Spleen (tissue), 11 donors: ENCODE data around the gene POLR2A. TPM values are rescaled to one million over a fixed set of nuclear protein-coding genes. Genes with fewer than 3 reads are reported as not detected.
A peak's percentile ranks its signal among the peaks of the same experiment; 100 is the strongest.

Experiments used
- DNase-seq: peaks from one replicate; pipeline ENCODE4 v3.0.0-alpha.2; 2020
- H3K27ac ChIP-seq, 8 donors: fragments of 200-600 bp; sonication (generic) in 7 of 8; 1 replicate in 4 of 8; 2 replicates in 4 of 8; pipeline versions ENCODE4 v1.5.0 to v1.8.0; 2016 to 2021; ENCODE audit warnings: inconsistent platforms in 4 of 8, mild to moderate bottlenecking in 4 of 8, moderate library complexity in 1 of 8
- H3K27me3 ChIP-seq, 7 donors: fragments of 200-600 bp; sonication (generic) in 6 of 7; replicated peaks in 1 of 7; 1 replicate in 4 of 7; 2 replicates in 3 of 7; pipeline versions ENCODE4 v1.5.0 to v1.8.0; 2016 to 2021; ENCODE audit warnings: inconsistent platforms in 3 of 7, mild to moderate bottlenecking in 1 of 7
- H3K36me3 ChIP-seq, 6 donors: fragments of 200-600 bp; sonication (generic) in 5 of 6; 1 replicate in 4 of 6; 2 replicates in 2 of 6; pipeline versions ENCODE4 v1.5.0 to v1.8.0; 2016 to 2021; ENCODE audit warnings: inconsistent platforms in 2 of 6
- H3K4me1 ChIP-seq, 6 donors: fragments of 200-600 bp; sonication (generic) in 5 of 6; 1 replicate in 3 of 6; 2 replicates in 3 of 6; pipeline versions ENCODE4 v1.5.0 to v1.8.0; 2016 to 2021; ENCODE audit warnings: inconsistent platforms in 3 of 6
- H3K4me3 ChIP-seq, 8 donors: fragments of 200-600 bp; sonication (generic) in 7 of 8; 1 replicate in 4 of 8; 2 replicates in 4 of 8; pipeline versions ENCODE4 v1.5.0 to v1.8.0; 2016 to 2021; ENCODE audit warnings: inconsistent platforms in 4 of 8, mild to moderate bottlenecking in 4 of 8, moderate library complexity in 2 of 8
- H3K9me3 ChIP-seq, 8 donors: fragments of 200-600 bp; sonication (generic) in 7 of 8; 1 replicate in 4 of 8; 2 replicates in 4 of 8; pipeline versions ENCODE4 v1.5.0 to v1.8.0; 2016 to 2021; ENCODE audit warnings: inconsistent platforms in 4 of 8
- POLR2A ChIP-seq, 3 donors: fragments of 450-650 bp; IDR thresholded peaks; one replicate each; pipeline ENCODE4 v1.5.1; 2017; ENCODE audit warnings: antibody characterized with exemption in 3 of 3, mild to moderate bottlenecking in 1 of 3
- POLR2AphosphoS5 ChIP-seq, 3 donors: sonication (generic); formaldehyde crosslinking; IDR thresholded peaks; one replicate each; pipeline ENCODE4 v1.5.1; 2017; ENCODE audit warnings: antibody characterized with exemption in 3 of 3
- WGBS, 5 donors: extraction: QIAGEN DNeasy Blood & Tissue Kit in 3 of 5; methylation state at CpG; one replicate each; pipeline versions ENCODE4 v1.1.5 to v1.1.7; 2013 to 2018; 5-methylcytosine and 5-hydroxymethylcytosine counted together
- intact Hi-C: fragments of 100-400 bp; cut with DNase I; formaldehyde crosslinking; loops from one replicate; pipeline ENCODE4 v1.15.0; 2023; ENCODE audit warnings: low total_unique reads
- polyA plus RNA-seq, 3 donors: library from polyadenylated mRNA; stranded (reverse); fragments of 200-250 nt; gene quantifications; one replicate each; pipeline ENCODE4 v1.2.1, GENCODE V29; 2013
- total RNA-seq, 7 donors: library from RNA; depleted of rRNA in 3 of 7; stranded (reverse); fragments of >200 nt in 3 of 7; fragmentation: NEBNext Ultra II Directional in 4 of 7; extraction: Animal tissue kit (Norgen Biotek cat#: 25700) in 4 of 7; gene quantifications; one replicate each; pipeline versions ENCODE4 v1.1.0 to v1.2.1, GENCODE V29; 2016 to 2021
- TF ChIP-seq, protein P1 (sequence below), 11 experiments: fragments of 200-600 bp in 7 of 11; fragments of 450-650 bp in 4 of 11; sonication (generic) in 4 of 11; IDR thresholded peaks in 8 of 11; conservative IDR thresholded peaks in 3 of 11; 1 replicate in 7 of 11; 2 replicates in 4 of 11; pipeline versions ENCODE4 v1.4.0 to v1.8.0; 2016 to 2021; ENCODE audit warnings: antibody characterized with exemption in 11 of 11, inconsistent platforms in 4 of 11, mild to moderate bottlenecking in 1 of 11
- donor health status: healthy with polysubstance abuse.
- donor health status: DM: no; HTN: no; CAD: no; lungs with moderate emphysema.
- donor health status: DM: no; HTN: no; CAD: no.
- donor health status: Bipolar disorder and iron deficiency.
- donor health status: healthy.
- donor health status: DM: no; HTN: no; CAD: no.
- donor health status: DM: yes; HTN: yes; CAD: no.

Gene POLR2A
- total and polyA plus RNA-seq, 10 donors = 8.2 to 196 (median 141) TPM

GRCh38 chr17:7497228-7497627, 13.1 kb downstream of the POLR2A start:
- H3K4me1 ChIP-seq = peaks cover 0 to 45% (median 24%) of the 10 kb centered on the region in 6 donors
- H3K27me3 ChIP-seq = no peaks in the 10 kb centered on the region
- no peaks in the 10 kb centered on the region for H3K9me3 ChIP-seq
- H3K27ac ChIP-seq = peak overlapping the region in 5 of 8 donors; percentile 20 to 75 (median 68)
- DNase-seq = no peak
- TF ChIP-seq POLR2AphosphoS5 (IDR thresholded peaks at IDR 0.05) = peak; percentile 50 to 60 (median 58)
- TF ChIP-seq, protein P1, sequence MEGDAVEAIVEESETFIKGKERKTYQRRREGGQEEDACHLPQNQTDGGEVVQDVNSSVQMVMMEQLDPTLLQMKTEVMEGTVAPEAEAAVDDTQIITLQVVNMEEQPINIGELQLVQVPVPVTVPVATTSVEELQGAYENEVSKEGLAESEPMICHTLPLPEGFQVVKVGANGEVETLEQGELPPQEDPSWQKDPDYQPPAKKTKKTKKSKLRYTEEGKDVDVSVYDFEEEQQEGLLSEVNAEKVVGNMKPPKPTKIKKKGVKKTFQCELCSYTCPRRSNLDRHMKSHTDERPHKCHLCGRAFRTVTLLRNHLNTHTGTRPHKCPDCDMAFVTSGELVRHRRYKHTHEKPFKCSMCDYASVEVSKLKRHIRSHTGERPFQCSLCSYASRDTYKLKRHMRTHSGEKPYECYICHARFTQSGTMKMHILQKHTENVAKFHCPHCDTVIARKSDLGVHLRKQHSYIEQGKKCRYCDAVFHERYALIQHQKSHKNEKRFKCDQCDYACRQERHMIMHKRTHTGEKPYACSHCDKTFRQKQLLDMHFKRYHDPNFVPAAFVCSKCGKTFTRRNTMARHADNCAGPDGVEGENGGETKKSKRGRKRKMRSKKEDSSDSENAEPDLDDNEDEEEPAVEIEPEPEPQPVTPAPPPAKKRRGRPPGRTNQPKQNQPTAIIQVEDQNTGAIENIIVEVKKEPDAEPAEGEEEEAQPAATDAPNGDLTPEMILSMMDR (IDR thresholded peaks at IDR 0.05 in 8 of 11, conservative IDR thresholded peaks at IDR 0.05 in 3 of 11) = no peak
- H3K36me3 ChIP-seq = peaks cover 9 to 97% (median 68%) of the 10 kb centered on the region in 6 donors
- WGBS, 5 donors = 74 to 81% (median 79%) methylated on average over 8 to 10 of the region's 10 CpGs
- peak overlapping the region in 1 of 8 donors; percentile 9 for H3K4me3 ChIP-seq
- intact Hi-C loops = no loop called here

DNA sequence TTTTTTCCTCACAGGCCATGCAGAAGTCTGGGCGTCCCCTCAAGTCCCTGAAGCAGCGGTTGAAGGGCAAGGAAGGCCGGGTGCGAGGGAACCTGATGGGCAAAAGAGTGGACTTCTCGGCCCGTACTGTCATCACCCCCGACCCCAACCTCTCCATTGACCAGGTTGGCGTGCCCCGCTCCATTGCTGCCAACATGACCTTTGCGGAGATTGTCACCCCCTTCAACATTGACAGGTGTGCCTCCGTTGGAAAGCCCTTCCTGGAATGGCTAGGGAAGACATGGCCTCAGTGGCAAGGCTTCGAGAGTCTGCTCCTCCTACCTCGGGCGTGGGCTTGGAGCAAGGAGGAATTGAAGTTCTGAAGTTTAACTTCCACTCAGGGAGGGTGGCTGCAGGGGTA, 13.5 kb downstream of the POLR2A start:
- TF ChIP-seq POLR2A (IDR thresholded peaks at IDR 0.05) (no peak), POLR2AphosphoS5 (IDR thresholded peaks at IDR 0.05) (no peak)
- TF ChIP-seq, protein P1 (IDR thresholded peaks at IDR 0.05 in 8 of 11, conservative IDR thresholded peaks at IDR 0.05 in 3 of 11) = no peak
- no peak for DNase-seq
- Histone ChIP-seq H3K4me1 (peaks cover 0 to 41% (median 21%) of the 10 kb centered on the region in 6 donors), H3K27me3 (no peaks in the 10 kb centered on the region), H3K36me3 (peaks cover 9 to 97% (median 72%) of the 10 kb centered on the region in 6 donors), H3K4me3 (no peak overlapping the region), H3K27ac (peak overlapping the region in 5 of 8 donors; percentile 20 to 75 (median 68)), H3K9me3 (no peaks in the 10 kb centered on the region)
- WGBS, 5 donors = 92 to 96% (median 94%) methylated on average over 9 to 14 of the region's 14 CpGs
- intact Hi-C loops = no loop called here

GRCh38 chr17:7499161-7499560, 15.0 kb downstream of the POLR2A start:
- H3K4me1 ChIP-seq = peaks cover 0 to 27% (median 11%) of the 10 kb centered on the region in 6 donors
- TF ChIP-seq, protein P1 (IDR thresholded peaks at IDR 0.05 in 8 of 11, conservative IDR thresholded peaks at IDR 0.05 in 3 of 11) = no peak
- no peak for TF ChIP-seq POLR2A (IDR thresholded peaks at IDR 0.05)
- no peak for TF ChIP-seq POLR2AphosphoS5 (IDR thresholded peaks at IDR 0.05)
- no peak overlapping the region for H3K4me3 ChIP-seq
- H3K27me3 ChIP-seq = no peaks in the 10 kb centered on the region
- no peak overlapping the region for H3K27ac ChIP-seq
- intact Hi-C loops = no loop called here
- no peak for DNase-seq
- H3K9me3 ChIP-seq = no peaks in the 10 kb centered on the region
- peaks cover 12 to 100% (median 87%) of the 10 kb centered on the region in 6 donors for H3K36me3 ChIP-seq
- 86 to 93% (median 87%) methylated on average over 11 of the region's 11 CpGs for WGBS, 5 donors

- peaks cover 12 to 100% (median 99%) of the 10 kb centered on the region in 6 donors for H3K36me3 ChIP-seq
- TF ChIP-seq POLR2AphosphoS5 (IDR thresholded peaks at IDR 0.05) = peak in 1 of 3 donors; percentile 14
- no peak for TF ChIP-seq POLR2A (IDR thresholded peaks at IDR 0.05)
- TF ChIP-seq, protein P1 (IDR thresholded peaks at IDR 0.05 in 8 of 11, conservative IDR thresholded peaks at IDR 0.05 in 3 of 11) = no peak
- no peak overlapping the region for H3K27ac ChIP-seq
- no peaks in the 10 kb centered on the region for H3K27me3 ChIP-seq
- H3K9me3 ChIP-seq = no peaks in the 10 kb centered on the region
- no peak overlapping the region for H3K4me3 ChIP-seq
- WGBS, 5 donors = 80 to 90% (median 86%) methylated on average over 14 of the region's 14 CpGs
- no peak for DNase-seq
- intact Hi-C loops = no loop called here
- peaks cover 0 to 10% (median 5%) of the 10 kb centered on the region in 6 donors for H3K4me1 ChIP-seq
Measured at GRCh38 chr17:7501729-7502128, 17.6 kb downstream of the POLR2A start.
